Muscle layer of colon (tissue), 2 donors: ENCODE results near the gene MAGEE1.

Source experiments
- H3K27ac ChIP-seq: one replicate; pipeline ENCODE4 v1.7.0; 2013; ENCODE audit warnings: low read depth, mild to moderate bottlenecking, low read length, moderate library complexity
- H3K27me3 ChIP-seq, 2 donors: one replicate each; pipeline ENCODE4 v1.7.0; 2013; ENCODE audit warnings: low read length in 2 of 2, mild to moderate bottlenecking in 2 of 2; ENCODE audit not compliant: insufficient read depth in 2 of 2, control insufficient read depth in 1 of 2
- H3K36me3 ChIP-seq: one replicate; pipeline ENCODE4 v1.7.0; 2013; ENCODE audit warnings: mild to moderate bottlenecking, low read length; ENCODE audit not compliant: insufficient read depth
- H3K4me1 ChIP-seq: one replicate; pipeline ENCODE4 v1.7.0; 2013; ENCODE audit warnings: mild to moderate bottlenecking, low read length; ENCODE audit not compliant: insufficient read depth
- H3K4me3 ChIP-seq, 2 donors: one replicate each; pipeline ENCODE4 v1.7.0; 2013; ENCODE audit warnings: low read length in 2 of 2, low read depth in 1 of 2, mild to moderate bottlenecking in 1 of 2, moderate library complexity in 1 of 2
- H3K9ac ChIP-seq: one replicate; pipeline ENCODE4 v1.7.0; 2013; ENCODE audit warnings: low read length
- H3K9me3 ChIP-seq: one replicate; pipeline ENCODE4 v1.7.0; 2013; ENCODE audit warnings: mild to moderate bottlenecking, low read length
- donor health status: abdominal sarcoma.
- donor health status: Adenocarcinoma of cecum.

MAGEE1 gene

DNA sequence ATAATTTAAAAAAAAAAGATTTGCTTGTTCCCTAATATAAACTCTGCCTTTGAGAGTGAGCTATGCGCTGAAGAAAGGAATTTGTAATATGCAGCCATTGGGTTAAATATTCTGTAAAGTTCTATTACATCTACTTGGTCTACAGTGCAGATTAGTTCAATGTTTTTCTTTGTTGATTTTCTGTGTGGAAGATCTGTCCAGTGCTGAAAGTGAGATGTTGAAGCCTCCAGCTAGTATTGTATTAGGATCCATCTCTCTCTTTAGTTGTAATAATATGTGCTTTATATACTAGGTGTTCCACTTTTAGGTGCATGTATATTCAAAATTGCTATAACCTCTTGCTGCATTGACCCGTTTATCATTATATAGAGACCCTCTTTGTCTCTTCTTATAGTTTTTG is 49.8 kb downstream of the MAGEE1 start:
- Histone ChIP-seq H3K36me3 (no peaks in the 10 kb centered on the region), H3K27ac (no peak overlapping the region), H3K9me3 (no peaks in the 10 kb centered on the region), H3K4me1 (no peaks in the 10 kb centered on the region), H3K9ac (no peak overlapping the region), H3K27me3 (no peaks in the 10 kb centered on the region), H3K4me3 (no peak overlapping the region)
